Neural progenitor cell (in vitro differentiated cells): ENCODE data around the gene MAGI1.

Experiments
- EZH2 ChIP-seq: fragments of 200-600 bp; sonication (generic); IDR thresholded peaks from 2 replicates; pipeline ENCODE4 v1.6.1; 2017; ENCODE audit warnings: antibody characterized with exemption, mild to moderate bottlenecking, moderate library complexity
- EZH2phosphoT487 ChIP-seq: fragments of 200-600 bp; sonication (generic); IDR thresholded peaks from 2 replicates; pipeline ENCODE4 v1.6.1; 2017; ENCODE audit warnings: antibody characterized with exemption
- TF ChIP-seq, protein P1 (sequence below): fragments of 200-600 bp; sonication (generic); IDR thresholded peaks from 2 replicates; pipeline ENCODE4 v1.5.1; 2017; ENCODE audit warnings: antibody characterized with exemption, mild to moderate bottlenecking

DNA sequence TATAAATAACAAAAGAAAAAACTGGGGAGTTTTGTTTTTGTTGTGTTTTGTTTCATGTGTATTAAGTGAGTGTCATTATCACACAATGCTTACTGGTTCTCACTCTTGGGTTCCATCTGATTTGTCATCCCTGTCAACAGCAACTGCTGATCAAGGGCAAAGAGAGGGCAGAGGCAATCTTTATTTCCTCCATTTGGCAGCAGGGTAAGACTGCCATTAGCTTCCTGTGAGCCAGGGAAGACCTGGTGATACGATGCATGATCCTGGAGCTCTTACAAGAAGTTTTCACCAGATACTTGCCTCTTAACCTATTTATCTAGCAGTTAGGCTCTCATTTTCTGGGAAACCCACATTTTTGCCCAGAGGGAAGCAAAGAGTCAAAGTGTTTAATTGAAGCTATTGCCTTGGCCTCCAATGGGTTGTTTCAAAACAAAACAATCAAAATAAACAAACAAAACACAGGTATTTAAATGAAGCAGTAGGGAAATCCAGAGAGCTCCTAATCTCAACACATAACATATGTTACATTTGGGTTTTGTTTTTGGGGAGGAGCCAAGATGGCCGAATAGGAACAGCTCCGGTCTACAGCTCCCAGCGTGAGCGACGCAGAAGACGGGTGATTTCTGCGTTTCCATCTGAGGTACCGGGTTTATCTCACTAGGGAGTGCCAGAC lies 529.8 kb downstream of the MAGI1 start:
- TF ChIP-seq, protein P1, sequence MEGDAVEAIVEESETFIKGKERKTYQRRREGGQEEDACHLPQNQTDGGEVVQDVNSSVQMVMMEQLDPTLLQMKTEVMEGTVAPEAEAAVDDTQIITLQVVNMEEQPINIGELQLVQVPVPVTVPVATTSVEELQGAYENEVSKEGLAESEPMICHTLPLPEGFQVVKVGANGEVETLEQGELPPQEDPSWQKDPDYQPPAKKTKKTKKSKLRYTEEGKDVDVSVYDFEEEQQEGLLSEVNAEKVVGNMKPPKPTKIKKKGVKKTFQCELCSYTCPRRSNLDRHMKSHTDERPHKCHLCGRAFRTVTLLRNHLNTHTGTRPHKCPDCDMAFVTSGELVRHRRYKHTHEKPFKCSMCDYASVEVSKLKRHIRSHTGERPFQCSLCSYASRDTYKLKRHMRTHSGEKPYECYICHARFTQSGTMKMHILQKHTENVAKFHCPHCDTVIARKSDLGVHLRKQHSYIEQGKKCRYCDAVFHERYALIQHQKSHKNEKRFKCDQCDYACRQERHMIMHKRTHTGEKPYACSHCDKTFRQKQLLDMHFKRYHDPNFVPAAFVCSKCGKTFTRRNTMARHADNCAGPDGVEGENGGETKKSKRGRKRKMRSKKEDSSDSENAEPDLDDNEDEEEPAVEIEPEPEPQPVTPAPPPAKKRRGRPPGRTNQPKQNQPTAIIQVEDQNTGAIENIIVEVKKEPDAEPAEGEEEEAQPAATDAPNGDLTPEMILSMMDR, result no peak
- TF ChIP-seq EZH2phosphoT487 (no peak), EZH2 (no peak)
